IPS-NIHi7 (cell line): ENCODE measurements around the gene LRRFIP1.

Experiments used
- DNase-seq: peaks from one replicate; pipeline ENCODE4 v3.0.0; 2012; ENCODE audit warnings: mixed read lengths; ENCODE audit errors: extremely low spot score

LRRFIP1 gene

DNA sequence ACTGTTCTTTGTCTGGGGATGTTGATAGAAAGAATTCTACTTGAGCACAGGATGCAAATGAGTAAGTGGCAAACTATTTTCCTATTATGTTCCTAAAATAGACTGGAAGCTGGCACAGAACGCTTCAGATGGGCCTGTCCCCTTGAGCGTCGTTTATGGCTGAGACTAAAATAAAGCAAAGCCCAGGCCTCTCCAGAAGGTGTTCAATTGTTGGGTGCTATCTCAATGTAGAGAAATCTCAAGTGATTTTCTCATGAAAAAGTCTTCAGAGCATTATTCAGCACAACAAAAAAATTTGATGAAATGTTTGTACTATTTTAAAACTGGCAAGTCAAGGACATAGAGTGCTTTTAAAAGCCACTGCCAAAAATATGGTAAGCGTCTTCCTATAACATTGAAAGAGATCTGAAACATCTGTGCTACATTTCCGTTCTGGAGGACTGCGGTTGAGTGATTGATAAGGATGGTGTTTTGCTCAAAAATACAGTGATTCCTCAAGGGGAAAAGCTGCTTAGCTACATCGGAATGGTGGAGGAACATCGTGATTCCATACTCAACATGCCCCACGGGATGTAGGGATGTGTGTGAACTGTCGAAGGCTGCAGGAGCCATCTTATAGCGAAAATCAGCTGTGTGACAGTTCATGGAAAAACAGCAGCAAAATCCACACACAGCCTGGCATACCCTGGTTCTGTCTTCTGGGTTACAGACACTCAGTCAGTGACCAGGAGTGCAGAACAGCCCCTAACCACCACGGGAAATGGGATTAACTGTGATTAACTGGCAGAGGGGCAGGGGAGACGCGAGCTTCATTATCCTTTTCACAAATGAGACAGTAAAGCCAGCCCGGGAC, 10.4 kb upstream of the LRRFIP1 start:
- no peak for DNase-seq

DNA sequence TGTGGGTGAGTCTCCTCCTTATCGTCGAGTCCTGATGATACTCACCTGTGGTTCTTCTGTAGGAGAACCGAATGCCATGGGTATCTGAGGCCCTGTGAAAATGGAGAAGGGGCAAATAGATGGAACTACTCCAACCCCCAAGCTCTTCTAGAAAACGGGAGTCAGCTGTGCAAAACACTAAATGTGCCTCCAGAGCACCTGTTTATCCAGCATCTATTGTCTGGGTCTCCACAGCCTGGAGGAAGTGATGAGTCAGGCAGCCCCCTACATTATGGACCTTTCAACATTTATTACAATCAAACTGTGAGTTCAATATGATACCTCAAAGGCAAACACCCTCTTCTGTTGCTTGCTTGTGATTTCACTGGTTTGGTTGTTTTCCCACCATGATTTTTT, 9.8 kb upstream of the LRRFIP1 start:
- no peak for DNase-seq

DNA sequence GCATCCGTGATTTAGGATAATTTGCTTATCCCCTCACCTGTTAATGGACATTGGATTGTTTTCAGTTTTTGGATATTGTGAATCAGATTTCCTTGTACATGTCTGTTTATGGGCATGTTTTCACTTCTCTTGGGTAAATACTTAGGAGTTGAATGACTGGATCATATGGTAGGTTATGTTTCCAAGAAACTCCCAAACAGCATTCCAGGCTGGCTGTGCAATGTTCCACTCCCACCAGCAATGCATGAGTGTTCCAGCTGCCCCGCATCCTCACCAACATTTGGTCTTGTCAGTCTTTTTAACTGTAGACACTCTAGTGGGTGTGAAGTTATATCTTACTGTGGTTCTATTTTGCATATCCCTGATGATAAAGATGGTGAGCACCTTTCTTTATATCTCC, 8.9 kb upstream of the LRRFIP1 start:
- no peak for DNase-seq

GRCh38 chr2:237623428-237624403, 3.7 kb upstream of the LRRFIP1 start:
- no peak for DNase-seq

GRCh38 chr2:237624565-237624964, 2.8 kb upstream of the LRRFIP1 start:
- no peak for DNase-seq

DNA sequence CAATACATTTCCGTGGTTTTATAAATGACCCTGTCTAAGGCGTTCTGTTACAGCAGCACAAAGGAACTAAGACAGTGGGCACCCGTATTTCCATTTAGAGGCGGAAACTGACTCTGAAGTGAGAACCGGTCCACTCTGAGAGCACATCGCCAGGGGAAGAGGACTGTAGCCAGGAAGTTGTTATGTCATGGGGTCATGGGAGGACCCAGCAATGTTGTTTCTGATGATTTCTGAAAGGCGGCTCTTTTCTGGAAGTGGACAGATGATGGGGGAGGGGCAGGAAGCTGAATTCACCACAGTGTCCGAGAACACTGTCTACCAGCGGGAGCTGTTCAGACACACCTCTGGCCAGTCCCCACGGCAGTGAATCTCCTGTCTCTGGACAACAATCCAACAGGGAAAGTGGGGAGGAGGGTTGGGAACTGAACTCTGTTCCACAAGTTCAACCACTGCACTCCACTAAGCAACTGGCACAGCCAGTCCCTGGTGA, 2.1 kb upstream of the LRRFIP1 start:
- DNase-seq: no peak

GRCh38 chr2:237625777-237626176, 1.6 kb upstream of the LRRFIP1 start:
- DNase-seq: no peak

DNA sequence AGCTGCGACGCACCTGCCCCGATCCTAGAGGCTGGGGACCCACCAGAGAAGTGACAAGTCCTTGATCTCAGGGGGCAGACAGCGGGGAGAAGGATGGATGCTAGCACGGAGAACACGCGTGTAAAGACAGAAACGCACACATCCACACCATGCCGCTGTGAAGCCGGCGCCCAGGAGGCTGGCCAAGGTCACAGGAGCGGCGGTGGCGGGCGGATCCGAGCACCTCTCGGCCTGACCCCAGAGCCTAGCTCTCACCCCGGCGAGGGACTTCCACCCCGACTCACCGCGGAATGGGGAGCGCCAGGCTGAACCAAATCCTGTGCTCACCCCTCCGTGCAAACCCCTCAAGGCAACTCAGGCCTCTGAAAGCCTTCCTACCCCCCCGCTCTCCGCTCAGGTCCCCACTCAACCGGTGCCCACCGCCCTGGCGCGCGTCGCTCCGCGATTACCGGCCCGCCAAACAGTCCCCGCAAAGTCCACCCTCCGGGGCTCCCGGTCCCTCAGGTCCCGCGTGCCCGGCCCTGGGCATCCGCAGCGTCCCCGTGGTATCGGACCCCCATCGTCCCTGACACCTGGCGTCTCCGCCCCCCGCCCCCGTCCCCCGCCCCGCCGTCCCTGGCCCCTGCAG, 460 bp upstream of the LRRFIP1 start:
- DNase-seq: peak; percentile 56

DNA sequence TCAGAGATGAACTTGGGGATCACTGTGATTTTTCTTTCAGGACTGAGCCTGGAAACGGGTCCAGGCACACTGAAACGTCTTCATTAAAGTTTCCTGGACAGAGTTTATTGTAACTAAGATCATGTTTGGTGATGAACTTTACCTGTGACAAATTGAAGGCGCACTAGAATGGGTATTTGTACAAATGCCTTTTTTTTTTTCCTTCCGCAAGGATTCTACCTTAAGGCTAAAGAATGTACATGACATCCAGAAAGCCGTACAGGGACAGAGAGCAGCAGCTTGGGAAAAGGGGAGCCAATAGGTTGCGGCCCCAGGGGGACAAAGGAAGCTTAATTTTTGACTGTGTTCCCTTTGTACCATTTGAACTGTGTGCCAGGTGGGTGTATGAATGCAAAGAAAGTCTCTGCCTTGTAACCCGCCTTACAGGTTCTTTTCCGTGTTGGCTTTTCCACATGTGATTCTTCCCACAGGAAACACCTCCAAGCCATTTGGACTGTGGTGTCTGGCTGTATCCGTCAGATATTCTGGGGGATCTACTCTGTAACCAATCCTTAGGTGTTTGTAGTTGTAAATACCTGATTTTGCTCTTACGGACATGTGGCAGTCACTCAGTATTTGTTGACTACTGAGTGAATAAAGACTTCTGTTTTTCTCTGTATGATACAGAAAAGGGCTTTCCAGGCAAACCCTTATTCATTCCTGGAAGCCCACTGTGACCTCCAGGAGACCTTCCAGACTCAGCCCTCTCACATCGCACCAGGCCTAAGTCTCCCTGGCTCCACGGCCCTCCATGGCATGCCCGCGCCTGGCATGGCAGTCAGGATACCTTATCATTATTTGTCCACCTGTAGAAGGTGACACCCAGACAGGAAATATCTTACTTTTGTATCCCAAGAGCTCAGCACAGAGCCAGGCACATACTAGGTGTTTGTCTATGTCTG, 1.1 kb downstream of the LRRFIP1 start:
- no peak for DNase-seq

DNA sequence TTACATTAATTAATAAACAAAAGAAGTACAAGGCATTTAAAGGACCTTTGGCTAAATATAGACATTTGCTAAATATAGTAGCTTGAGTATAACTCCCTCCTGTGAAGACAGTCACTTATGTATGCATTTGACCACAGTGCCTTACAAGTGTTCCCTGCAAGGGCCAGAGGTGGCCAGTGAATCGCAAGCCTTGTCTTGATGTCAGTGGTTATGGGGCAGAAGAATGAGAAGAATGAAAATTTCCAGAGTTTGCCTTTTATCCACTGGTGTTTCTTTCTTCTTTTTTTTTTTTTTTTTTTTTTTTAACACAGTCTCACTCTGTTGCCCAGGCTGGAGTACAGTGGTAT, 1.8 kb downstream of the LRRFIP1 start:
- DNase-seq: no peak

DNA sequence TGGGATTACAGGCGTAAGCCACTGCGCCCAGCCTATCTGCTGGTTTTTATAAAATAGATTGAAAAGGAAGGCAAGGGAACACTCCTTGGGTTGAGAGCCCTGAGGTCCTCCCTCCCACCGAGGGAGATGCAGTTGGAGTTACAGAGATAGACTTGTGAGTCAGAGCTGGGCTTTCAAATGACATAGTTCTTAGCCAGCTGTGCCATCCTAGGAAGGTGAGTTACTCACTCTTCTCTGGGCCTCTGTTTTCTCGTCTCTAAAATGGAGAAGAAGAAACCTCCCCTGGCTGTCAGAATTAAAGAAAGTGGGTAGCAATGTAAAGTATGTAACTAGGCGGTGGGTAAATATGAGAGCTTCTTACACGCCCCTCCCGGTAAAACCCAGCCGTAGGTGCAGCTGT, 2.4 kb downstream of the LRRFIP1 start:
- DNase-seq: no peak

GRCh38 chr2:237630216-237631000, 3.0 kb downstream of the LRRFIP1 start:
- no peak for DNase-seq

- DNase-seq: no peak
Observed at GRCh38 chr2:237631007-237631785, 3.8 kb downstream of the LRRFIP1 start.

- no peak for DNase-seq
Observed at GRCh38 chr2:237631801-237632585, 4.6 kb downstream of the LRRFIP1 start.

DNA sequence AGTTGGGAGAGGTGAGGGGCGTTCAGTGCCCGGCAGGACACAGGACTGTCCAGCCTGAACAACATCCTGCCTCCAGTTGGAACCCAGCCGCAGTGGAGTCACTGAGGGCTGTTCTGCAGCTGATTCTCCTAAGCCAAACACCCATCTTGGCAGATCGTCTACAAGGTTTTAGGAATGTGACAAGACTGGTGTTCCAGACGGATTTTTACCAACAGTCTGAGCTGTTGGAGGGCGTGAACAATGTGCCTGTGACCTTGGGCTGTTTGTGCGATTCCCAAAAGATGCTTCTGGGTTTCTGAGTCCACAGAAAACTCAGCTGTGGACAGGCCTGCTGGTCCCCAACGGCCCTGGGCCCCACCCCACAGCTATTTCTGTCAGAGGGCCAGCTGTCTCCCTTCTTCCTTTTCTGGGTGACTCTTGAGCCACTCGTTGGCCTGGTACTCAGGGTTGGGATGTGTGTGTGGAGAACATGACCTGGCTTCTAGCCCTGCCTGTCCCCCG, 5.7 kb downstream of the LRRFIP1 start:
- DNase-seq: no peak

DNA sequence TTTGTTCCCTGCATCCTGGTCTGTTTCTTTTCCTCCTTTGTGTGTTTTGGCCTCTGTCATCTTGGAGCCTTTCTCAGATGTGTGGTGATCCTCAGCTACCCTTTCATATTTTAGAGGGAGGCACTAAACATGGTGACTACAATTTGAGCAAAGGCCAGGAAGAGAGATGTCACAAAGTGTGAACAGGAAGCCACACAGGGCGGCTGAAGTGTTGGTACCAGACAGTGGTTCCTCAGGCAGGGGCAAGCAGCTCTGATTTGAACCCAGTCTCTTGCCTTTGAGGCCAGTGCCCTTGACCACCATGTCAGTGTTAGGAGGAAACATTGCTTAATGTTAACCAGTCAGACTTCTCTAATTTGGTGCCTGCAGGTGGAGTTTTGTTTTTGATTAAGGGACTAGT, 9.2 kb downstream of the LRRFIP1 start:
- no peak for DNase-seq

DNA sequence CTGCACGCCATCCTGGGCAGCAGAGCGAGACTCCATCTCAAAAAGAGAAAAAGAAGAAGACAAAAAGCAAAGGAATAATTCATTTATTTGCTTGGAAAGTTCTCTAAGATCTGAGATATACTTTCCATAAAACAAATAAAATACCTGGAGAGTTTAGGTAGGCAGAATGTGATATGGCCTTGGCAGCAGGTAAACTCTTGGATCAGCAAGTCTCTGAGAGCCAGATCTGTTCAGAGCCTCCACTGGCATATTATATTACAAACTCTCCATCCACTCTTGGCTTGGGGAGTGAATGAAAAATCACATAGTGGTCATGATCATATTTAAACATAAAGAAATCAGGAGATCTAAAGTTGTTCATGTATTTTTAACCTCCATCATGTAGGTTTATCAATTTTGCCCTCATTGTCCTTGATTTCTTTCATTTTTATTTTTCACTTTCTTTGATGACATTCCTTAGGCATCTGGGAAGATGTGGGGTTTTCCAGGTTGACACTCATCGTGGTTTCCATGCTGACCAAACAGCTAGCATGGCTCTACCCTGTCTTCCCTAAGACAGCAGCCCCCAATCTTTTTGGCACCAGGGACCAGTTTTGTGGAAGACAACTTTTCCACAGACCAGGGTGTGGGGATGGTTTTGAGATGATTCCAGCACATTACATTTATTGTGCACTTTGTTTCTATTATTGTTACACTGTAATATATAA, 10.2 kb downstream of the LRRFIP1 start:
- DNase-seq: no peak

GRCh38 chr2:237638176-237638575, 10.8 kb downstream of the LRRFIP1 start:
- DNase-seq: no peak
